Colonic mucosa (tissue), 4 donors: Measurements from ENCODE around the gene COL1A1. TPM values are rescaled to one million over a fixed set of nuclear protein-coding genes. Genes with fewer than 3 reads are reported as not detected.
A peak's percentile ranks its signal among the peaks of the same experiment; 100 is the strongest.

Experiments used
- DNase-seq: peaks from one replicate; pipeline ENCODE4 v3.0.0-alpha.2; 2020
- H3K27ac ChIP-seq: fragments of 200-600 bp; one replicate; pipeline ENCODE4 v1.8.0; 2021
- H3K27me3 ChIP-seq: fragments of 200-600 bp; one replicate; pipeline ENCODE4 v1.8.0; 2021
- H3K36me3 ChIP-seq: fragments of 200-600 bp; one replicate; pipeline ENCODE4 v1.8.0; 2021
- H3K4me1 ChIP-seq: fragments of 200-600 bp; one replicate; pipeline ENCODE4 v1.8.0; 2021; ENCODE audit warnings: mild to moderate bottlenecking
- H3K4me3 ChIP-seq: fragments of 200-600 bp; one replicate; pipeline ENCODE4 v1.8.0; 2021
- H3K9ac ChIP-seq, 2 donors: one replicate each; pipeline ENCODE4 v1.7.0; 2013; ENCODE audit warnings: control low read depth in 2 of 2, low read depth in 2 of 2, low read length in 2 of 2
- H3K9me3 ChIP-seq: fragments of 200-600 bp; one replicate; pipeline ENCODE4 v1.8.0; 2021
- CTCF ChIP-seq: fragments of 200-600 bp; IDR thresholded peaks from one replicate; pipeline ENCODE4 v1.8.0; 2022; ENCODE audit warnings: antibody characterized with exemption, mild to moderate bottlenecking
- intact Hi-C: fragments of 100-400 bp; cut with DNase I; formaldehyde crosslinking; loops from one replicate; pipeline ENCODE4 v1.14.1; 2022
- total RNA-seq, 2 donors: library from RNA; stranded (reverse); fragmentation: NEBNext Ultra II Directional in 1 of 2; extraction: Animal tissue kit (Norgen Biotek cat#: 25700) in 1 of 2; gene quantifications; one replicate each; pipeline ENCODE4 v1.2.1, GENCODE V29; 2021
- donor health status: healthy.
- donor health status: DM: no; HTN: no; CAD: no.
- donor health status: DM: no; HTN: no; CAD: no.

The COL1A1 gene
- total RNA-seq, 2 donors from 2014 or later = 74.7 to 127 TPM

GRCh38 chr17:50206604-50207293 is 5.3 kb upstream of the COL1A1 start:
- intact Hi-C loops = no loop called here
- Histone ChIP-seq H3K4me1 (no peaks in the 10 kb centered on the region), H3K27me3 (peaks cover 7% of the 10 kb centered on the region), H3K27ac (no peak overlapping the region), H3K9ac (no peak overlapping the region), H3K9me3 (no peaks in the 10 kb centered on the region), H3K4me3 (no peak overlapping the region), H3K36me3 (no peaks in the 10 kb centered on the region)
- TF ChIP-seq CTCF = no peak
- peak; percentile 42 for DNase-seq

- no peaks in the 10 kb centered on the region for H3K36me3 ChIP-seq
- H3K9me3 ChIP-seq = no peaks in the 10 kb centered on the region
- H3K4me3 ChIP-seq = no peak overlapping the region
- peaks cover 14% of the 10 kb centered on the region for H3K27me3 ChIP-seq
- peak overlapping the region; percentile 22 for H3K27ac ChIP-seq
- peaks cover under 1% of the 10 kb centered on the region for H3K4me1 ChIP-seq
- TF ChIP-seq CTCF = no peak
- intact Hi-C loops = no loop called here
- peak overlapping the region in 1 of 2 donors; percentile 19 for H3K9ac ChIP-seq
- DNase-seq = no peak
Observed at GRCh38 chr17:50205963-50206505, 4.6 kb upstream of the COL1A1 start.

DNA sequence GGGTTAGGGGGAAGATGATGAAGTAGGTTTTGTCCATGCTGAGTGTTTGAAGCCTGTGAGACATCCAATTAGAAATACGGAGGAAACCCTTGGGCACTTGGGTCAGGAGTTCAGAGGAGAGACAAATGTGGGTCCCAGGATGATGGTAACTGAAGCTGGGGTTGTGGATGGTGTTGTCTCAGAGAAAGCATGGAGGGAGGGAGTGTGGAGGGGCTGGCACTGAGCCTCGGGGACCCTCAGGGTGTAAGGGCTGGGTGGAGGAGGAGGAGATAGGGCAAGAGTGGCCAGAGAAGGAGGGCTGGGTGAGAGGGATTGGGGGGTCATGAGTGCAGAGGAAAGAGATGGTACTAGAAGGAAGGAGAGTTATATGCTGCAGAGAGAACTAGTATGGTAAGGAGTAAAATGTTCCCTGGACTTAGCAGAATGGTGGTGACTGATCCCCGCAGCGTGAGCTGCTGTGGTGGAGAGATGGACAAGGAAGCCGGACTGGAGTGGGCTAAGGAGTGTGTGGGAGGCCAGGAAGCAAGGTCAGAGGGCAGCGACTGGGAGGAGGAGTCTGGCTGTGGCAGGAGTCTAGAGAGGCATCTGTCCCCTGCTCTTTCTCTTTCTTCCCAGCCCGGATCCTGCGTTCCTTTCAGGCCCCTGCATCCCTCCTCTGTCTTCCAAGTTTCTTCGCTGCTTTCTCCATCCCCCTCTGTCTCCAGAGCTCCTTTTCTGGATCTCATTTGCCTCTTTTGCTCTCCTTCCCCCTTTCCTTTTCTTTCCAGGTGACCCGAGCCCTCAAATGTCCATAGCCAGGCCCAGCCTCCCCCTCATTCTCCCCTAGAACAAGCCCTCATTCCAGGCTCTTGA is 3.9 kb upstream of the COL1A1 start:
- no peak overlapping the region for H3K4me3 ChIP-seq
- peak overlapping the region in 1 of 2 donors; percentile 19 for H3K9ac ChIP-seq
- peaks cover 3% of the 10 kb centered on the region for H3K4me1 ChIP-seq
- H3K9me3 ChIP-seq = no peaks in the 10 kb centered on the region
- peak overlapping the region; percentile 22 for H3K27ac ChIP-seq
- peaks cover 17% of the 10 kb centered on the region for H3K27me3 ChIP-seq
- DNase-seq = no peak
- no peak for TF ChIP-seq CTCF
- intact Hi-C loops = no loop called here
- no peaks in the 10 kb centered on the region for H3K36me3 ChIP-seq

DNA sequence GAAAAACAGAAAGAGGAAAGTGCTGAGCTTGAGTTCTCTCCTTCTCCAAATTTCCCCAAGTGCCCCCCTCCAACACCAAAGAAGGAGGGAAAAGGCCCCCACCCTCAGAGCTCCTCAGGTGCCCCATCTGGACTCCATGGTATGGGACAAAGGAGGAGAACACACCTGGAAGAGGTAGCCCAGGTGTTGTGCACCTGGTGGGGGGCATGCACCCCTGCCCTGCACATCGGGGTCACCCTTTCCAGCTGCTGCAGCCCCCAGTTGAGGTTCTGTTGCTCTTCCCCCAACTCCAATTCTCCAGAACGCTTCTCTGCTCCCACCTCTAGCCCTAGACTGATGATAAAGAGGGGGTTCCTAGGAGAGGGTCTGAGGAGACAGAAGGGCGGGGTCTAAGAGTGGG is 3.0 kb upstream of the COL1A1 start:
- no peak overlapping the region for H3K4me3 ChIP-seq
- intact Hi-C loops = no loop called here
- H3K36me3 ChIP-seq = no peaks in the 10 kb centered on the region
- H3K9me3 ChIP-seq = no peaks in the 10 kb centered on the region
- H3K27ac ChIP-seq = peak overlapping the region; percentile 22
- H3K9ac ChIP-seq = no peak overlapping the region
- peaks cover 3% of the 10 kb centered on the region for H3K4me1 ChIP-seq
- peaks cover 17% of the 10 kb centered on the region for H3K27me3 ChIP-seq
- DNase-seq = no peak
- no peak for TF ChIP-seq CTCF

DNA sequence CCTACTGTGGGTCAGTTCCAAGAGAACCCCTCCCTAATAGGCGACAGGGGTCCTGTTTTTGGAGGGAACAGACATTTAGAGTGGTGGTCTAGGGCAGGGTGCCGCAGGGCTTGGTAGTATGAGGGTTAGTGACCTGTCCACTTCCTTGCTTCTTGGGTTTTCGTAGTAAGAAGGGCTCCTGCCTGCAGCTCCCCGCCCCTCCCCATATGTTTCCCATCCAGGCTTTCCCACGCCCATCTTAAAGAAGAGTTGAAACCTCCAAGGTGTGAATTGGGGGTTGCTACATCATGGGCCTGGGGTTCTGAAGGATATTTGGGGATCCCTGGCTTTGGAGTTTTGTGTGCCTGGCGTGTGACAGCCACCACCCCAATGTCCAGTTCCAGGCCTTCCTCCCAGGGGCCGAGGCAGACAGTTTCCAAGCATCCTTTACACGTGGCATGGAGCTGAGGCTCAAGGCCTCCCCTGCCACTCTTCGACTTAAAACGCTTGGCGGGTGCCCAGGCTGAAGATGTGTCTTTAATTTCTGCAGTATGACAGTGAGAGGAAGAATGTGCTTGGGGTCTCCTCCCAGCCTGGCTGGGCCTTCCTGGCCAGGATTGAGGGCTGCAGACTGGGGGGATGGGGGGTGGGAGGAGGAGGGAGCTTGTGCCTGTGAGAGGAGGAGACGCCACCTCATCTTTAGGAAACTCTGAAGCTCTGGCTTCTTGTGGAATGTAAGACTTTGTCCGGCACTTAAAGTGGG is 2.3 kb upstream of the COL1A1 start:
- H3K27me3 ChIP-seq = peaks cover 17% of the 10 kb centered on the region
- peak overlapping the region in 1 of 2 donors; percentile 46 for H3K9ac ChIP-seq
- DNase-seq = no peak
- intact Hi-C loops = no loop called here
- H3K4me1 ChIP-seq = peaks cover 3% of the 10 kb centered on the region
- H3K36me3 ChIP-seq = no peaks in the 10 kb centered on the region
- TF ChIP-seq CTCF = no peak
- no peaks in the 10 kb centered on the region for H3K9me3 ChIP-seq
- H3K4me3 ChIP-seq = no peak overlapping the region
- peak overlapping the region; percentile 3 for H3K27ac ChIP-seq
